GM03348 (cell line): ENCODE results near the gene P2RX5.
A peak's percentile ranks its signal among the peaks of the same experiment; 100 is the strongest.
"Not testable (repeated sequence)": the region's sequence is repeated elsewhere in the genome, so short reads cannot be mapped to it uniquely, and the experiment has no call there.

ENCODE experiments used
- DNase-seq: peaks from one replicate; pipeline ENCODE4 v3.0.0; 2012; ENCODE audit warnings: low spot score

P2RX5 gene

GRCh38 chr17:3712811-3713463 is 17.0 kb upstream of the P2RX5 start:
- no peak for DNase-seq

GRCh38 chr17:3710951-3711383 is 15.0 kb upstream of the P2RX5 start:
- no peak for DNase-seq

- no peak for DNase-seq
Observed at GRCh38 chr17:3708366-3708765, 12.4 kb upstream of the P2RX5 start.

- DNase-seq, result not testable (repeated sequence)
Observed at GRCh38 chr17:3705718-3705984, 9.7 kb upstream of the P2RX5 start.

GRCh38 chr17:3704931-3705717 is 9.2 kb upstream of the P2RX5 start:
- no peak for DNase-seq

- not testable (repeated sequence) for DNase-seq
Observed at GRCh38 chr17:3702041-3702539, 6.1 kb upstream of the P2RX5 start.

GRCh38 chr17:3699951-3700350 is 4.0 kb upstream of the P2RX5 start:
- no peak for DNase-seq

GRCh38 chr17:3698139-3698538 is 2.2 kb upstream of the P2RX5 start:
- no peak for DNase-seq

GRCh38 chr17:3697103-3697476 is 1.1 kb upstream of the P2RX5 start:
- no peak for DNase-seq

- DNase-seq, result peak; percentile 45
Observed at GRCh38 chr17:3695129-3695722, 729 bp downstream of the P2RX5 start.

- no peak for DNase-seq
Observed at GRCh38 chr17:3693829-3694231, 2.1 kb downstream of the P2RX5 start.

- DNase-seq, result no peak
Observed at GRCh38 chr17:3693141-3693540, 2.8 kb downstream of the P2RX5 start.

- no peak for DNase-seq
Observed at GRCh38 chr17:3692346-3692745, 3.6 kb downstream of the P2RX5 start.

GRCh38 chr17:3691617-3692067 is 4.3 kb downstream of the P2RX5 start:
- no peak for DNase-seq

- DNase-seq, result no peak
Observed at GRCh38 chr17:3690094-3690715, 5.8 kb downstream of the P2RX5 start.

GRCh38 chr17:3689262-3690093 is 6.5 kb downstream of the P2RX5 start:
- DNase-seq, result no peak

- DNase-seq, result no peak
Observed at GRCh38 chr17:3688852-3689261, 7.1 kb downstream of the P2RX5 start.

- DNase-seq, result peak; percentile 33
Observed at GRCh38 chr17:3688027-3688553, 7.9 kb downstream of the P2RX5 start.

GRCh38 chr17:3685174-3685573 is 10.8 kb downstream of the P2RX5 start:
- DNase-seq, result no peak

- DNase-seq, result peak; percentile 84
Observed at GRCh38 chr17:3683054-3683511, 12.9 kb downstream of the P2RX5 start.

GRCh38 chr17:3682033-3682432 is 13.9 kb downstream of the P2RX5 start:
- no peak for DNase-seq
